GM19455 (cell line): Measurements from ENCODE around the gene MSI1.
"Not testable (repeated sequence)": the region's sequence is repeated elsewhere in the genome, so short reads cannot be mapped to it uniquely, and the experiment has no call there.

Experiments used
- ATAC-seq: cut with Tn5 transposase; IDR thresholded peaks from one replicate; pipeline ENCODE4 v1.9.1; 2021; ENCODE audit not compliant: unreplicated experiment

MSI1 gene

GRCh38 chr12:120357104-120357503 is 11.9 kb downstream of the MSI1 start:
- ATAC-seq: no peak

GRCh38 chr12:120356567-120357030 is 12.4 kb downstream of the MSI1 start:
- ATAC-seq: no peak

GRCh38 chr12:120353556-120354317 is 15.2 kb downstream of the MSI1 start:
- no peak for ATAC-seq

- ATAC-seq: no peak
These were observed 15.8 kb downstream of the MSI1 start for GRCh38 chr12:120353136-120353535.

GRCh38 chr12:120352117-120352516 is 16.8 kb downstream of the MSI1 start:
- no peak for ATAC-seq

GRCh38 chr12:120350576-120351350 is 18.2 kb downstream of the MSI1 start:
- no peak for ATAC-seq

- ATAC-seq: no peak
These were observed 21.2 kb downstream of the MSI1 start for GRCh38 chr12:120347766-120348165.

GRCh38 chr12:120346681-120347080 is 22.3 kb downstream of the MSI1 start:
- no peak for ATAC-seq

GRCh38 chr12:120346031-120346430 is 22.9 kb downstream of the MSI1 start:
- no peak for ATAC-seq

GRCh38 chr12:120343692-120344091 is 25.3 kb downstream of the MSI1 start:
- no peak for ATAC-seq

GRCh38 chr12:120343039-120343537 is 25.9 kb downstream of the MSI1 start:
- ATAC-seq: no peak

- no peak for ATAC-seq
These were observed 26.6 kb downstream of the MSI1 start for GRCh38 chr12:120342175-120343038.

- no peak for ATAC-seq
These were observed 29.7 kb downstream of the MSI1 start for GRCh38 chr12:120339256-120339655.

GRCh38 chr12:120337730-120338129 is 31.2 kb downstream of the MSI1 start:
- ATAC-seq: no peak

GRCh38 chr12:120336392-120336791 is 32.6 kb downstream of the MSI1 start:
- ATAC-seq: not testable (repeated sequence)

- not testable (repeated sequence) for ATAC-seq
These were observed 33.5 kb downstream of the MSI1 start for GRCh38 chr12:120335447-120335846.

GRCh38 chr12:120332523-120332922 is 36.4 kb downstream of the MSI1 start:
- ATAC-seq: no peak

GRCh38 chr12:120332041-120332440 is 36.9 kb downstream of the MSI1 start:
- ATAC-seq: no peak

GRCh38 chr12:120331390-120331789 is 37.6 kb downstream of the MSI1 start:
- ATAC-seq: no peak

GRCh38 chr12:120328228-120328627 is 40.7 kb downstream of the MSI1 start:
- no peak for ATAC-seq

GRCh38 chr12:120327593-120327992 is 41.4 kb downstream of the MSI1 start, which contains the start of gene PLA2G1B:
Gene PLA2G1B (minus strand): TSS chr12:120327779. CDS start chr12:120327753, 26 bp downstream.
- no peak for ATAC-seq
